ENCODE data around the gene FKTN. TPM values are rescaled to one million over a fixed set of nuclear protein-coding genes. Genes with fewer than 3 reads are reported as not detected.

Gene FKTN
- total RNA-seq, 1 donor from 2014 or later: 57.7 TPM

GRCh38 chr9:105531530-105531929 lies 26.4 kb upstream of the FKTN start:
- H3K27me3 Mint-ChIP-seq (ENCODE audit: insufficient read depth, low read depth): no peaks in the 10 kb centered on the region
- no peak overlapping the region for H3K27ac ChIP-seq
- H3K36me3 ChIP-seq: peaks cover 8% of the 10 kb centered on the region
- H3K4me3 Mint-ChIP-seq: no peak overlapping the region
- no peaks in the 10 kb centered on the region for H3F3A ChIP-seq (ENCODE audit: low read depth)
- peaks cover 4% of the 10 kb centered on the region for H3K9me3 ChIP-seq (ENCODE audit: low read depth)
- no peak overlapping the region for H3K4me2 ChIP-seq
- no peaks in the 10 kb centered on the region for H3K4me1 Mint-ChIP-seq
- peaks cover 16% of the 10 kb centered on the region for H3K9me3 Mint-ChIP-seq
- no peak for DNase-seq (ENCODE audit: low spot score)
- no peak for TF ChIP-seq EZH2phosphoT487 (IDR thresholded peaks at IDR 0.05)
- TF ChIP-seq CTCF (IDR thresholded peaks at IDR 0.05): no peak
- no peak for TF ChIP-seq EZH2 (IDR thresholded peaks at IDR 0.05)
- H3K4me1 ChIP-seq: no peaks in the 10 kb centered on the region
- peaks cover 45% of the 10 kb centered on the region for H3K36me3 Mint-ChIP-seq
- H3K27me3 ChIP-seq: no peaks in the 10 kb centered on the region
- H3K4me3 ChIP-seq: no peak overlapping the region
- no peak overlapping the region for H3K27ac Mint-ChIP-seq
- no peaks in the 10 kb centered on the region for H4K20me1 ChIP-seq (ENCODE audit: low read depth)
- no peak overlapping the region for H2AFZ ChIP-seq (replicated peaks)
- H3K79me2 ChIP-seq (ENCODE audit: low read depth): no peaks in the 10 kb centered on the region
- no peak overlapping the region for H3K9ac ChIP-seq

- H3K4me3 Mint-ChIP-seq: no peak overlapping the region
Measured at GRCh38 chr9:105535920-105536668, 21.8 kb upstream of the FKTN start.

GRCh38 chr9:105539452-105539851 lies 18.5 kb upstream of the FKTN start:
- no peaks in the 10 kb centered on the region for H3K9me3 Mint-ChIP-seq
- Histone ChIP-seq H3K9ac (no peak overlapping the region), H3K27me3 (no peaks in the 10 kb centered on the region), H2AFZ (replicated peaks) (no peak overlapping the region), H4K20me1 (ENCODE audit: low read depth) (no peaks in the 10 kb centered on the region), H3K4me1 (no peaks in the 10 kb centered on the region), H3K36me3 (peaks cover 9% of the 10 kb centered on the region), H3K9me3 (ENCODE audit: low read depth) (no peaks in the 10 kb centered on the region), H3K4me3 (no peak overlapping the region), H3K79me2 (ENCODE audit: low read depth) (no peaks in the 10 kb centered on the region), H3K27ac (no peak overlapping the region), H3F3A (ENCODE audit: low read depth) (peaks cover 3% of the 10 kb centered on the region), H3K4me2 (no peak overlapping the region)
- TF ChIP-seq EZH2phosphoT487 (IDR thresholded peaks at IDR 0.05) (no peak), EZH2 (IDR thresholded peaks at IDR 0.05) (no peak), CTCF (IDR thresholded peaks at IDR 0.05) (peak; percentile 23)
- no peak overlapping the region for H3K27ac Mint-ChIP-seq
- no peak overlapping the region for H3K4me3 Mint-ChIP-seq
- no peak for DNase-seq (ENCODE audit: low spot score)
- no peaks in the 10 kb centered on the region for H3K4me1 Mint-ChIP-seq
- H3K27me3 Mint-ChIP-seq (ENCODE audit: insufficient read depth, low read depth): no peaks in the 10 kb centered on the region
- H3K36me3 Mint-ChIP-seq: peaks cover 35% of the 10 kb centered on the region

More at GRCh38 chr9:105535920-105536668, 21.8 kb upstream of the FKTN start:
- Mint-ChIP-seq H3K9me3 (no peaks in the 10 kb centered on the region), H3K27ac (no peak overlapping the region), H3K4me1 (no peaks in the 10 kb centered on the region), H3K27me3 (ENCODE audit: insufficient read depth, low read depth) (no peaks in the 10 kb centered on the region), H3K36me3 (peaks cover 26% of the 10 kb centered on the region)
- no peak overlapping the region for H3K4me2 ChIP-seq
- no peak overlapping the region for H3K4me3 ChIP-seq
- no peak overlapping the region for H2AFZ ChIP-seq (replicated peaks)
- TF ChIP-seq CTCF (IDR thresholded peaks at IDR 0.05) (no peak), EZH2phosphoT487 (IDR thresholded peaks at IDR 0.05) (no peak), EZH2 (IDR thresholded peaks at IDR 0.05) (no peak)
- H3K79me2 ChIP-seq (ENCODE audit: low read depth): no peaks in the 10 kb centered on the region
- no peak overlapping the region for H3K27ac ChIP-seq
- H3K36me3 ChIP-seq: peaks cover 4% of the 10 kb centered on the region
- no peak for DNase-seq (ENCODE audit: low spot score)
- H3F3A ChIP-seq (ENCODE audit: low read depth): peaks cover 3% of the 10 kb centered on the region
- no peaks in the 10 kb centered on the region for H3K4me1 ChIP-seq
- no peaks in the 10 kb centered on the region for H3K9me3 ChIP-seq (ENCODE audit: low read depth)
- no peak overlapping the region for H3K9ac ChIP-seq
- H4K20me1 ChIP-seq (ENCODE audit: low read depth): no peaks in the 10 kb centered on the region
- no peaks in the 10 kb centered on the region for H3K27me3 ChIP-seq
